Measurements from ENCODE around the gene FARP1.

FARP1 gene

GRCh38 chr13:98370261-98370660, 227.4 kb downstream of the FARP1 start:
- DNase-seq = no peak

GRCh38 chr13:98370806-98371515, 228.1 kb downstream of the FARP1 start:
- no peak for DNase-seq

GRCh38 chr13:98371516-98372023, 228.7 kb downstream of the FARP1 start:
- DNase-seq = no peak

- DNase-seq = no peak
These were observed 230.0 kb downstream of the FARP1 start for GRCh38 chr13:98372876-98373275.

GRCh38 chr13:98374750-98375149, 231.9 kb downstream of the FARP1 start:
- DNase-seq = no peak

- DNase-seq = no peak
These were observed 234.9 kb downstream of the FARP1 start for GRCh38 chr13:98377635-98378378.

- no peak for DNase-seq
These were observed 241.8 kb downstream of the FARP1 start for GRCh38 chr13:98384739-98385138.

GRCh38 chr13:98385606-98386005, 242.7 kb downstream of the FARP1 start:
- DNase-seq = no peak

- no peak for DNase-seq
These were observed 243.7 kb downstream of the FARP1 start for GRCh38 chr13:98386637-98387036.

- DNase-seq = no peak
These were observed 246.4 kb downstream of the FARP1 start for GRCh38 chr13:98389319-98389718.

GRCh38 chr13:98390086-98390715, 247.3 kb downstream of the FARP1 start:
- DNase-seq = no peak

GRCh38 chr13:98393873-98394272, 251.0 kb downstream of the FARP1 start:
- no peak for DNase-seq

- no peak for DNase-seq
These were observed 252.1 kb downstream of the FARP1 start for GRCh38 chr13:98394820-98395510.

- no peak for DNase-seq
These were observed 253.3 kb downstream of the FARP1 start for GRCh38 chr13:98396071-98396710.

- DNase-seq = no peak
These were observed 254.3 kb downstream of the FARP1 start for GRCh38 chr13:98397221-98397620.

- no peak for DNase-seq
These were observed 255.0 kb downstream of the FARP1 start for GRCh38 chr13:98397861-98398260.

- no peak for DNase-seq
These were observed 255.7 kb downstream of the FARP1 start for GRCh38 chr13:98398581-98398980.

GRCh38 chr13:98399756-98400155, 256.9 kb downstream of the FARP1 start:
- DNase-seq = no peak

- no peak for DNase-seq
These were observed 259.0 kb downstream of the FARP1 start for GRCh38 chr13:98401934-98402333.

- DNase-seq = no peak
These were observed 260.2 kb downstream of the FARP1 start for GRCh38 chr13:98403076-98403475.

GRCh38 chr13:98405107-98405571, 262.2 kb downstream of the FARP1 start:
- no peak for DNase-seq

- no peak for DNase-seq
These were observed 262.9 kb downstream of the FARP1 start for GRCh38 chr13:98405690-98406344.
